ENCODE results near the gene PROSER2. TPM values are rescaled to one million over a fixed set of nuclear protein-coding genes. Genes with fewer than 3 reads are reported as not detected.

Gene PROSER2
- total RNA-seq, 1 donor from 2014 or later, result 0.32 TPM

GRCh38 chr10:11866199-11866925 lies 43.2 kb downstream of the PROSER2 start:
- intact Hi-C loops (cut with micrococcal nuclease), result no loop called here

GRCh38 chr10:11869219-11869618 lies 46.1 kb downstream of the PROSER2 start:
- intact Hi-C loops (cut with micrococcal nuclease), result no loop called here

DNA sequence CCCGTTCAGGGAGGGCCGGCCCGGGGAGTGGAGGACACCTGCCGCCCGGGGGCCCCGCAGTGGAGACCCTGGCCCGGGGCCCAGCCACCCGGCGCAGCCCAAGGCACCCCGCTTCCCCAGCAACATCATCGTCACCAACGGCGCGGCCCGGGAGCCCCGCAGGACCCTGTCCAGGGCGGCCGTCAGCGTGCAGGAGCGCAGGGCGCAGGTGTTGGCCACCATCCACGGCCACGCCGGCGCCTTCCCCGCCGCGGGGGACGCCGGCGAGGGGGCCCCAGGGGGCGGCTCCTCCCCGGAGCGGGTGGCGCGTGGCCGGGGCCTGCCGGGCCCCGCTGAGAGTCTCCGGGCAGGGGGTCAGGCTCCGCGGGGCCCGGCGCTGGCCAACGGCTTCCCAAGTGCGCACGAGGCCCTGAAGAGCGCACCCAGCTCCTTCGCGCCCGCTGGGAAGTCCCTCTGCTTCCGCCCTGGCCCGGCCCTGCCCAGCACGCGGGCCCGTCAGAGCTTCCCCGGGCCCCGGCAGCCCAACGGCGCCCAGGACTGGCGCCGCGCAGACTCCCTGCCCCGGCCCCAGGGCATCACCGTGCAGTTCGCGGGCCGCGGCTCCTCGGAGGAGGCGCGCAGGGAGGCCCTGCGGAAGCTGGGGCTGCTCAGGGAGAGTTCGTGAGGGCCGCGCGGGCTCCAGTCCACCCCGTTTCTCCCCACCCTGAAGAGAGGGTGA lies 46.7 kb downstream of the PROSER2 start:
- intact Hi-C loops (cut with micrococcal nuclease), result no loop called here

DNA sequence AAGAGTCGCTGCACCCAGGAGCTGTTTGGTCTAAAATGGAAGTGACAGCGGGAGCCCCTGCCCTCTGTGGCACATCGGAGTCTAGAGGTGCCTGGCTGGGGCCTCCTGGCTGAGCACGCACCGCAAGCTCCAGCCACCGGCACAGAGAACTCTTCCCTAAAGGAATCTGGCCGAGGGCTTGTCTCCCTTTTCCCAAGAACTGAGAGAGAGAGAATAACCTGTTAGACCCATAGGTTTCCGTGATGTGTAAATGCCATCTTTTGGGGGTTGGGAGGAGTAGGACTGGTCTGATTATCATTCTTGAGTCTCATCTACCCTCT lies 47.3 kb downstream of the PROSER2 start:
- intact Hi-C loops (cut with micrococcal nuclease), result no loop called here

DNA sequence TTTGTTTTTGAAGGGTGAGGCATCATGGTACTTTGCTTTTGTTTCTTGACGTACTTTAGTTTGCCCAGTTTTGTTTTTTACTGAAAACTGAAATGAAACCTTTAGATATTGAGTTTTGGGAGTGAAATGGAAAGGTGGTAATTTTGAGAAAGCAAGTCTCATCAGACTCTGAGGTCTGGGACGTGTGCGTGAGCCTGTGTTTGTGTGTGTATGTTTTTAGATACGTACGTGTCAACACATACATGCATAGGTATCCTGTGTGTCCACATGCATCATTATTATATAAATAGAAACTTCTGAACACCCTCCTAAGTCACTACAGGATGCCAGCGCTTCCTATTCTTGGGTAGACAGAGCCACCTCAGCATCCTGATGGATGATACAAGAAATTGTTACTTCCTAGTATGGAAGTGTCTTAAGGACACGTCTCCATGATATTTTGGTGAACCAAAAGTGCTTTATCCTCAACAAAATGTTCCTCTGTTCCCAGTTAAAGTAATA lies 47.8 kb downstream of the PROSER2 start:
- intact Hi-C loops (cut with micrococcal nuclease), result no loop called here

GRCh38 chr10:11871466-11871865 lies 48.3 kb downstream of the PROSER2 start:
- intact Hi-C loops (cut with micrococcal nuclease), result no loop called here

DNA sequence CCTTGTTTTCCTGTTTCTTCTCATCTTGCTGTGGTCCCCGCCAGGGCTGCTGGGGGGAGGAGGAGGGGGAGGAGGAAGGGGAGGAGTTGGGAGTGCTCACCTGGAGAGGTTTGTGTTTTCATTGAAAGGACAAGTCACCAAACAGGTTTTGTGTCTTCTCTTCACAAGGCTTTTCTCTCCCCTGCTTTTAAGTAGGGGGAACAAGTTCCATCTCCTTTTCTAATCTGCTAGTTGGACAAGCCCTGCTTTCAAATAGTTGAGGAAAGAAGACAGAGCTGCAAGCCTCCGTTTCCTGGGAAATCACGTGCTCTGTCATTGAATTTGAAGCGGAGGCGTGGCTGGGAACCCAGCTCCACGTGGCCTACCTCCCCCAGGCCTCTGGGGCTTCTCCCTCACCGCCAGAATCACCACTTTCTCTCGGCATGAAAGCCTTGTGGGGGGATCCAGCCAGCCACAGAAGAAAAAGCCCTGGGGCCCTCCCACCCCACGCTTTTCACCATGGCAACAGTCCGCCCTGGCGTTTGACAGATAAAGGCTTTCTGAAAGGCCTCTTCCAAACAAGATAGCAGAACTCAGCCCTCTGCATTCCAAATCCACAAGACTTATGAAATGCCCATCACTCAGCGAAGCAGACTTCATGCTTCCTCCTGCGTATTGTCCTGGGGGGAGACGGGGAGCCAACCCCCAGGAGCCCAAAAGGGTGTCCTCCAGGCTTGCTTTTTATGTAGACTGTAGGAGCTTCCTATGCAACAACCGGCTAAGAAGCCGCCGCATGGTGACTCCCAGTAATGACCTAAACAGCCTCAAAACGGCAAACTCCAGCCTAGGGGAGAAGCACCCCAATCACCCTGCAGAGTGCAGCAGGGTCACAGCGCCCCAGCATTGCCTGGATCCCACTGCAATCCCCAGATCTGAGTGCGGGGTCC lies 51.7 kb downstream of the PROSER2 start:
- intact Hi-C loops (cut with micrococcal nuclease), result no loop called here

GRCh38 chr10:11875494-11876281 lies 52.5 kb downstream of the PROSER2 start:
- intact Hi-C loops (cut with micrococcal nuclease), result no loop called here

- intact Hi-C loops (cut with micrococcal nuclease), result no loop called here
Measured at GRCh38 chr10:11876324-11876723, 53.2 kb downstream of the PROSER2 start.

GRCh38 chr10:11876805-11877590 lies 53.8 kb downstream of the PROSER2 start:
- intact Hi-C loops (cut with micrococcal nuclease), result no loop called here

GRCh38 chr10:11877591-11877905 lies 54.4 kb downstream of the PROSER2 start:
- intact Hi-C loops (cut with micrococcal nuclease), result no loop called here

GRCh38 chr10:11878776-11879175 lies 55.6 kb downstream of the PROSER2 start:
- intact Hi-C loops (cut with micrococcal nuclease), result no loop called here

DNA sequence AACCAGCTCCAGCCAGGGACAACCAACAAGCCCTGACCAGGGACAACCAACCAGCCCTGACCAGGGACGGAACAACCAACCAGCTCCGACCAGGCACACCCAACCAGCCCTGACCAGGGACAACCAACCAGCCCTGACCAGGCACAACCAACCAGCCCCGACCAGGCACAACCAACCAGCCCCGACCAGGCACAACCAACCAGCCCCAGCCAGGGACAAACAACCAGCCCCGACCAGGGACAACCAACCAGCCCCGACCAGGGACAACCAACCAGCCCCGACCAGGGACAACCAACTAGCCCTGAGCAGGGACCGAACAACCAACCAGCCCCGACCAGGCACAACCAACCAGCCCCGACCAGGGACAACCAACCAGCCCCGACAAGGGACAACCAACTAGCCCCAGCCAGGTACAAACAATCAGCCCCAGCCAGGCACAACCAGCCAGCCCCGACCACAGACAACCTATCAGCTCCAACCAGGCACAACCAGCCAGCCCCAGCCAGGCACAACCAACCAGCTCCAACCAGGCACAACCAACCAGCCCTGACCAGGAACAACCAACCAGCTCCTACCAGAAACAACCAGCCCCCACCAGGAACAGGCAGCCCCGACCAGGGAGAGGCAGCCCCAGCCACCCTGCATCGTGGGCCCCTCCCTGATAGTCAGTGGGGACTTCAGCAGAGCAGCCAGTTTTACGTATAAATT lies 56.4 kb downstream of the PROSER2 start:
- intact Hi-C loops (cut with micrococcal nuclease), result no loop called here

- intact Hi-C loops (cut with micrococcal nuclease), result no loop called here
Measured at GRCh38 chr10:11880151-11881029, 57.2 kb downstream of the PROSER2 start.

DNA sequence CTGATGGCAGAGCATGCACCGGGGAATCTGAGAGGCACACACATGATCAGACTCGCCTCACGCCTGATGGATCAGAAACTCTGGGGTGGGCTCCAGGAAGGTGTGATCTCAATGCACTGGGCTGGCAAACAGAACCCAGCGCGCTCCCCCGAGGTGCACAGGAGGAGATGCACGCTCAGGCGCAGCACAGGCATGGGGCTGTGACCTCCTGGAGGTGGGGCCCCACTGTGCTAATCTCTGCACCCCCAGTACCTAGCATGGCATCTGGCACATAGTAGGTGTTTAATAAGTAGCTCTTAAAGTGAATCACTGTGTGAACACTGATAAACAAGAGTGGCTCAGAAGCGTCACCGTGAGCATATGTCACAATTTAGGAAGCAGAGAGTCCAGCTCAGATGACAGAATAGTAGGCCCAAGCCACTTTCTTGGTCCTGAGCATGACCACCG lies 57.9 kb downstream of the PROSER2 start:
- intact Hi-C loops (cut with micrococcal nuclease), result no loop called here

- intact Hi-C loops (cut with micrococcal nuclease), result no loop called here
Measured at GRCh38 chr10:11881477-11882417, 58.6 kb downstream of the PROSER2 start.

- intact Hi-C loops (cut with micrococcal nuclease), result no loop called here
Measured at GRCh38 chr10:11882646-11883375, 59.7 kb downstream of the PROSER2 start.

Measured in T-helper 2 cell treated with Interferon-gamma antibody and Interleukin-4, amounts not matched to agents 100 ng/mL and 5 ng/mL, for 36 hours (primary cell).